Left colon (tissue), 2 donors: Measurements from ENCODE around the gene BCORL1. TPM values are rescaled to one million over a fixed set of nuclear protein-coding genes. Genes with fewer than 3 reads are reported as not detected.

Experiments
- total RNA-seq, 2 donors: library from RNA; stranded (reverse); fragmentation: NEBNext Ultra II Directional; extraction: Animal tissue kit (Norgen Biotek cat#: 25700); gene quantifications; one replicate each; pipeline ENCODE4 v1.2.1, GENCODE V29; 2021
- donor health status: DM: no; HTN: no; CAD: no.
- donor health status: DM: yes; HTN: yes; CAD: no.

The BCORL1 gene
- total RNA-seq, 2 donors from 2014 or later, result 10.6 to 12.2 TPM

Other genes starting within 250 kb of the BCORL1 start
- 10 to 100 TPM; 11.9 to 22.6 TPM for gene XPNPEP2, start 243.7 kb upstream of the BCORL1 start, total RNA-seq
- 1 to 10 TPM; 1.3 to 7.5 TPM for gene SASH3, start 202.7 kb upstream of the BCORL1 start, total RNA-seq
- 10 to 100 TPM; 34.5 to 41.6 TPM for gene ZDHHC9, start 138.7 kb upstream of the BCORL1 start, total RNA-seq
- 10 to 100 TPM; 10.5 to 13.2 TPM for gene UTP14A, start 76.5 kb upstream of the BCORL1 start, total RNA-seq
- 10 to 100 TPM; 39.8 to 61.9 TPM for gene ELF4, start 127.9 kb downstream of the BCORL1 start, total RNA-seq
- 10 to 100 TPM; 67.0 to 76.9 TPM for gene AIFM1, start 183.2 kb downstream of the BCORL1 start, total RNA-seq
- gene RAB33A, start 189.3 kb downstream of the BCORL1 start, total RNA-seq, result under 1 TPM in 1 of 2 donors, not detected in 1; 0.34 TPM